ENCODE results near the gene PYCR2. TPM values are rescaled to one million over a fixed set of nuclear protein-coding genes. Genes with fewer than 3 reads are reported as not detected.

PYCR2 gene
- total RNA-seq, 1 donor from 2014 or later: 38.1 TPM

GRCh38 chr1:225934711-225935110, 10.7 kb upstream of the PYCR2 start:
- no peak for FAIRE-seq
- Histone ChIP-seq H3K4me1 (ENCODE audit: insufficient read depth, low read length) (no peaks in the 10 kb centered on the region), H3K9me3 (ENCODE audit: insufficient read depth, low read depth, low read length) (no peaks in the 10 kb centered on the region), H4K20me1 (ENCODE audit: insufficient read depth, low read length) (no peaks in the 10 kb centered on the region), H3K79me2 (ENCODE audit: insufficient read depth, low read length) (no peaks in the 10 kb centered on the region), H3K4me3 (ENCODE audit: insufficient read depth, low read depth, low read length) (no peak overlapping the region), H3K4me2 (ENCODE audit: low read length) (no peak overlapping the region), H3K9ac (ENCODE audit: low read length) (no peak overlapping the region), H3K36me3 (ENCODE audit: insufficient read depth, low read length) (no peaks in the 10 kb centered on the region), H2AFZ (ENCODE audit: low read depth, low read length) (no peak overlapping the region), H3K27me3 (ENCODE audit: insufficient read depth, low read length) (no peaks in the 10 kb centered on the region), H3K27ac (ENCODE audit: low read depth, low read length) (no peak overlapping the region)
- Mint-ChIP-seq H3K27me3 (ENCODE audit: low read depth, unreplicated experiment) (peaks cover 4% of the 10 kb centered on the region), H3K36me3 (ENCODE audit: low read depth, unreplicated experiment) (no peaks in the 10 kb centered on the region), H3K4me3 (ENCODE audit: unreplicated experiment) (no peak overlapping the region), H3K4me1 (ENCODE audit: low read depth, unreplicated experiment) (no peaks in the 10 kb centered on the region), H3K9me3 (ENCODE audit: unreplicated experiment) (no peaks in the 10 kb centered on the region), H3K27ac (ENCODE audit: unreplicated experiment) (no peak overlapping the region)
- TF ChIP-seq CTCF (IDR thresholded peaks at IDR 0.05; ENCODE audit: insufficient read depth, low read depth, low read length) (no peak), EZH2 (IDR thresholded peaks at IDR 0.05; ENCODE audit: insufficient read depth, low read length) (no peak)
- DNase-seq (ENCODE audit: low read depth): no peak

- FAIRE-seq (no peak), DNase-seq (ENCODE audit: low read depth) (peak; percentile 57)
- no peak overlapping the region for H3K27ac Mint-ChIP-seq (ENCODE audit: unreplicated experiment)
- Histone ChIP-seq H3K4me2 (ENCODE audit: low read length) (no peak overlapping the region), H3K36me3 (ENCODE audit: insufficient read depth, low read length) (no peaks in the 10 kb centered on the region), H3K27me3 (ENCODE audit: insufficient read depth, low read length) (no peaks in the 10 kb centered on the region), H3K9ac (ENCODE audit: low read length) (no peak overlapping the region), H3K9me3 (ENCODE audit: insufficient read depth, low read depth, low read length) (no peaks in the 10 kb centered on the region), H3K4me1 (ENCODE audit: insufficient read depth, low read length) (no peaks in the 10 kb centered on the region), H3K27ac (ENCODE audit: low read depth, low read length) (no peak overlapping the region), H2AFZ (ENCODE audit: low read depth, low read length) (no peak overlapping the region), H4K20me1 (ENCODE audit: insufficient read depth, low read length) (no peaks in the 10 kb centered on the region), H3K79me2 (ENCODE audit: insufficient read depth, low read length) (no peaks in the 10 kb centered on the region), H3K4me3 (ENCODE audit: insufficient read depth, low read depth, low read length) (no peak overlapping the region)
- H3K27me3 Mint-ChIP-seq (ENCODE audit: low read depth, unreplicated experiment): peaks cover 2% of the 10 kb centered on the region
- no peak overlapping the region for H3K4me3 Mint-ChIP-seq (ENCODE audit: unreplicated experiment)
- no peaks in the 10 kb centered on the region for H3K9me3 Mint-ChIP-seq (ENCODE audit: unreplicated experiment)
- H3K36me3 Mint-ChIP-seq (ENCODE audit: low read depth, unreplicated experiment): no peaks in the 10 kb centered on the region
- TF ChIP-seq EZH2 (IDR thresholded peaks at IDR 0.05; ENCODE audit: insufficient read depth, low read length) (no peak), CTCF (IDR thresholded peaks at IDR 0.05; ENCODE audit: insufficient read depth, low read depth, low read length) (no peak)
- no peaks in the 10 kb centered on the region for H3K4me1 Mint-ChIP-seq (ENCODE audit: low read depth, unreplicated experiment)
These were observed 9.0 kb upstream of the PYCR2 start for GRCh38 chr1:225933072-225933471.

GRCh38 chr1:225931270-225932136, 7.5 kb upstream of the PYCR2 start:
- Histone ChIP-seq H3K4me1 (ENCODE audit: insufficient read depth, low read length) (no peaks in the 10 kb centered on the region), H3K27ac (ENCODE audit: low read depth, low read length) (no peak overlapping the region), H3K4me3 (ENCODE audit: insufficient read depth, low read depth, low read length) (no peak overlapping the region), H3K9me3 (ENCODE audit: insufficient read depth, low read depth, low read length) (no peaks in the 10 kb centered on the region), H3K9ac (ENCODE audit: low read length) (no peak overlapping the region), H3K27me3 (ENCODE audit: insufficient read depth, low read length) (no peaks in the 10 kb centered on the region), H3K36me3 (ENCODE audit: insufficient read depth, low read length) (no peaks in the 10 kb centered on the region), H2AFZ (ENCODE audit: low read depth, low read length) (peak overlapping the region; percentile 39), H3K4me2 (ENCODE audit: low read length) (no peak overlapping the region), H3K79me2 (ENCODE audit: insufficient read depth, low read length) (no peaks in the 10 kb centered on the region), H4K20me1 (ENCODE audit: insufficient read depth, low read length) (no peaks in the 10 kb centered on the region)
- H3K4me1 Mint-ChIP-seq (ENCODE audit: low read depth, unreplicated experiment): no peaks in the 10 kb centered on the region
- no peaks in the 10 kb centered on the region for H3K36me3 Mint-ChIP-seq (ENCODE audit: low read depth, unreplicated experiment)
- H3K27ac Mint-ChIP-seq (ENCODE audit: unreplicated experiment): no peak overlapping the region
- H3K9me3 Mint-ChIP-seq (ENCODE audit: unreplicated experiment): no peaks in the 10 kb centered on the region
- TF ChIP-seq CTCF (IDR thresholded peaks at IDR 0.05; ENCODE audit: insufficient read depth, low read depth, low read length) (no peak), EZH2 (IDR thresholded peaks at IDR 0.05; ENCODE audit: insufficient read depth, low read length) (no peak)
- no peak overlapping the region for H3K4me3 Mint-ChIP-seq (ENCODE audit: unreplicated experiment)
- FAIRE-seq (no peak), DNase-seq (ENCODE audit: low read depth) (no peak)
- no peaks in the 10 kb centered on the region for H3K27me3 Mint-ChIP-seq (ENCODE audit: low read depth, unreplicated experiment)
